ENCODE measurements around the gene ITPR3. TPM values are rescaled to one million over a fixed set of nuclear protein-coding genes. Genes with fewer than 3 reads are reported as not detected.

The ITPR3 gene
- total RNA-seq, 4 donors from 2014 or later: 13.8 to 23.5 (median 19.6) TPM

GRCh38 chr6:33667072-33667471 is 46.0 kb downstream of the ITPR3 start:
- TF ChIP-seq, protein P1, sequence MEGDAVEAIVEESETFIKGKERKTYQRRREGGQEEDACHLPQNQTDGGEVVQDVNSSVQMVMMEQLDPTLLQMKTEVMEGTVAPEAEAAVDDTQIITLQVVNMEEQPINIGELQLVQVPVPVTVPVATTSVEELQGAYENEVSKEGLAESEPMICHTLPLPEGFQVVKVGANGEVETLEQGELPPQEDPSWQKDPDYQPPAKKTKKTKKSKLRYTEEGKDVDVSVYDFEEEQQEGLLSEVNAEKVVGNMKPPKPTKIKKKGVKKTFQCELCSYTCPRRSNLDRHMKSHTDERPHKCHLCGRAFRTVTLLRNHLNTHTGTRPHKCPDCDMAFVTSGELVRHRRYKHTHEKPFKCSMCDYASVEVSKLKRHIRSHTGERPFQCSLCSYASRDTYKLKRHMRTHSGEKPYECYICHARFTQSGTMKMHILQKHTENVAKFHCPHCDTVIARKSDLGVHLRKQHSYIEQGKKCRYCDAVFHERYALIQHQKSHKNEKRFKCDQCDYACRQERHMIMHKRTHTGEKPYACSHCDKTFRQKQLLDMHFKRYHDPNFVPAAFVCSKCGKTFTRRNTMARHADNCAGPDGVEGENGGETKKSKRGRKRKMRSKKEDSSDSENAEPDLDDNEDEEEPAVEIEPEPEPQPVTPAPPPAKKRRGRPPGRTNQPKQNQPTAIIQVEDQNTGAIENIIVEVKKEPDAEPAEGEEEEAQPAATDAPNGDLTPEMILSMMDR (IDR thresholded peaks at IDR 0.05; ENCODE audit: low read depth): no peak

- TF ChIP-seq, protein P1 (IDR thresholded peaks at IDR 0.05; ENCODE audit: low read depth): no peak
Measured at GRCh38 chr6:33667776-33668175, 46.7 kb downstream of the ITPR3 start.

GRCh38 chr6:33668328-33668727 is 47.2 kb downstream of the ITPR3 start:
- TF ChIP-seq, protein P1 (IDR thresholded peaks at IDR 0.05; ENCODE audit: low read depth): no peak

DNA sequence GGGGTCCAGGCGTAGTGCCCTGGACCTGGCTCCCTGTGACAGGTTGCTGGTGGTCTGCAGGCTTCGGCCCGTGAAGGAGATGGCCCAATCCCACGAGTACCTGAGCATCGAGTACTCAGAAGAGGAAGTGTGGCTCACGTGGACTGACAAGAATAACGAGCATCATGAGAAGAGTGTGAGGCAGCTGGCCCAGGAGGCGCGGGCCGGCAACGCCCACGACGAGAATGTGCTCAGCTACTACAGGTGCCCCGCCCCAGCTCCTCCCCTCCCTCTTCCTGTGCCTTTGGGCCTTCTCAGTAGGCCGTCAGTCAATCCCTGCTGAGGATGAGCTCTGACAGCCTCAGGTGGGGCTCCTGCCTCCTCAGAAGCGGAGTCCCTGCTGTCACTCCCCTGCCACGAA is 47.8 kb downstream of the ITPR3 start:
- TF ChIP-seq, protein P1 (IDR thresholded peaks at IDR 0.05; ENCODE audit: low read depth): no peak

DNA sequence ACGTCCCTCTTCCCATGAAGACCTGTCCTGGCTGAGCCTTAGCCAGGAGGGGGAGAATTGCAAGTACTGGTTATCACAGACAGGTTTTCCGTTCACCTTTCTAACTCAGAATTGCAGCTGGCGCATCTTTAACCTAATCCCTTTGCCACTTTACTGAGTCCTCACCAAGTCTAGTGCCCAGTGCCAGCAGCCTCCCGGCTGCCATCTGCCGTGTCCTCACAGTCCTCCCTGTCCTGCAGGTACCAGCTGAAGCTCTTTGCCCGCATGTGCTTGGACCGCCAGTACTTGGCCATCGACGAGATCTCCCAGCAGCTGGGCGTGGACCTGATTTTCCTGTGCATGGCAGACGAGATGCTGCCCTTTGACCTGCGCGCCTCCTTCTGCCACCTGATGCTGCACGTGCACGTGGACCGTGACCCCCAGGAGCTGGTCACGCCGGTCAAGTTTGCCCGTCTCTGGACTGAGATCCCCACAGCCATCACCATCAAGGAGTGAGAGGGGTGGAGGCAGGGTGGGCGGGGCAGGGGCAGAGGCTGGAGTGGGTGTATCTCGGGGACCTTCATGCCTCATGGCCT is 49.1 kb downstream of the ITPR3 start:
- TF ChIP-seq, protein P1 (IDR thresholded peaks at IDR 0.05; ENCODE audit: low read depth): no peak

- TF ChIP-seq, protein P1 (IDR thresholded peaks at IDR 0.05; ENCODE audit: low read depth): no peak
Measured at GRCh38 chr6:33670971-33671743, 50.0 kb downstream of the ITPR3 start.

- TF ChIP-seq, protein P1 (IDR thresholded peaks at IDR 0.05; ENCODE audit: low read depth): no peak
Measured at GRCh38 chr6:33671744-33672072, 50.6 kb downstream of the ITPR3 start.
